ENCODE measurements around the gene LIMS3. TPM values are rescaled to one million over a fixed set of nuclear protein-coding genes. Genes with fewer than 3 reads are reported as not detected.
"Not testable (repeated sequence)": the region's sequence is repeated elsewhere in the genome, so short reads cannot be mapped to it uniquely, and the experiment has no call there.

The LIMS3 gene
- total and polyA plus RNA-seq, 2 of the 13 experiments (the other 11 are each of a cell fraction or from before 2014, with no cell fraction given) = 0.69 to 2.2 TPM

DNA sequence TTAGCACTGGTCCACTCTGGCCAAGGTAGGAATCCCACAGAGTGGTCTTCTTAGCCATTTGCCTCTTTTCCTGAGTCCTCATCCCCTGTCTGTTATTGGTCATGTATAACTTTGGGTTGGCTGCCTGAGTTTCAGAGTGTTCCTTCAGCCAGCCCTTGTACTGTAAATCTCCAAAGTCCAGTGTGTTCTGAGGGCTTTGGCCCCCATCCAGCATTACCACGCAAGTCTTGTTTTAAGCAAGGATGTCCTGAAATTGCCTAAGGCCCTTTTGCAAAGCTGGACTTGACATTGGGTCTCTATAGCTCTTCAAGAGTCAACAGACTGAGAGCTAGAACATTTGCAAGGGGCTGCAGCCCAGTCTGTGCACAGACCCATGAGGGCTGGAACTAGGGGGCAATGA, 68.4 kb downstream of the LIMS3 start:
- DNase-seq (ENCODE audit: low spot score); intact Hi-C loops (cut with micrococcal nuclease; ENCODE audit: unreplicated experiment); H4K20me1 ChIP-seq (ENCODE audit: insufficient read depth, low read length); H3K9me3 ChIP-seq (ENCODE audit: low read length); H3K4me1 ChIP-seq (ENCODE audit: insufficient read depth, low read length); CTCF ChIA-PET (ENCODE audit: low intra/inter-chr PET ratio, low total read pairs); H2AFZ ChIP-seq (ENCODE audit: low read length); H3K27me3 ChIP-seq (ENCODE audit: control insufficient read depth in 1 of 2, insufficient read depth in 2 of 2, low read length in 2 of 2); H3K79me2 ChIP-seq (ENCODE audit: insufficient read depth, low read length); H3K27ac ChIP-seq (ENCODE audit: extremely low read length, insufficient read depth, low read length); H3K9ac ChIP-seq (ENCODE audit: insufficient read depth, low read depth, low read length); H3K36me3 ChIP-seq (replicated peaks in 1 of 2; ENCODE audit: control insufficient read depth in 1 of 2, insufficient read depth in 2 of 2, low read length in 2 of 2); ATAC-seq; BruUV-seq (replicated peaks); H3K4me2 ChIP-seq (ENCODE audit: low read depth, low read length); H3K4me3 ChIP-seq (replicated peaks in 1 of 3; ENCODE audit: insufficient read depth in 1 of 3, low read depth in 2 of 3, low read length in 3 of 3); FAIRE-seq; in situ Hi-C loops (cut with HindIII; ENCODE audit: extremely low pct_ligation_motif_present, low pct_unique_long_range_greater_than_20kb); POLR2A ChIA-PET: not testable (repeated sequence)
- no CpG with 5 or more reads among the region's 1 CpG for WGBS (ENCODE audit: low lambda C conversion rate)

DNA sequence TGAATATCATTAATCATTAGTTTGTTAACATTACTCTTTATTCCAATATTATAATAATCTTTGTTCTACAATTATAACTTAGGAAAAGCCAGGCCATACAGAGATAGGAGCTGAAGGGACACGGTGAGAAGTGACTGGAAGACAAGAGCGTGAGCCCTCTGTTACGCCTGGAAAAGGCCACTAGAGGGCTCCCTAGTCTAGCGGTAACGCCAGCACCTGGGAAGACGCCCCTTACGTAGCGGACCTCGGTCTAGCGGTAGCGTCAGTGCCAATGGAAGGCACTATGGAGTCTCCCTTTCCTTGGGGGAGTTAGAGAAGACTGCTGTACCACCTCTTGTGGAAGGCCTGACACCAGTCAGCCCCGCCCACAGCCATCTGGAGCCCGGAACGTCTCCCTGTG, 71.4 kb downstream of the LIMS3 start:
- H3K9me3 ChIP-seq (ENCODE audit: low read length); CTCF ChIA-PET (ENCODE audit: low intra/inter-chr PET ratio, low total read pairs); H4K20me1 ChIP-seq (ENCODE audit: insufficient read depth, low read length); H3K27ac ChIP-seq (ENCODE audit: extremely low read length, insufficient read depth, low read length); H3K4me3 ChIP-seq (replicated peaks in 1 of 3; ENCODE audit: insufficient read depth in 1 of 3, low read depth in 2 of 3, low read length in 3 of 3); H3K4me2 ChIP-seq (ENCODE audit: low read depth, low read length); in situ Hi-C loops (cut with HindIII; ENCODE audit: extremely low pct_ligation_motif_present, low pct_unique_long_range_greater_than_20kb); H3K27me3 ChIP-seq (ENCODE audit: control insufficient read depth in 1 of 2, insufficient read depth in 2 of 2, low read length in 2 of 2); H3K9ac ChIP-seq (ENCODE audit: insufficient read depth, low read depth, low read length); H3K36me3 ChIP-seq (replicated peaks in 1 of 2; ENCODE audit: control insufficient read depth in 1 of 2, insufficient read depth in 2 of 2, low read length in 2 of 2); DNase-seq (ENCODE audit: low spot score); intact Hi-C loops (cut with micrococcal nuclease; ENCODE audit: unreplicated experiment); POLR2A ChIA-PET; H3K79me2 ChIP-seq (ENCODE audit: insufficient read depth, low read length); BruUV-seq (replicated peaks); H2AFZ ChIP-seq (ENCODE audit: low read length); H3K4me1 ChIP-seq (ENCODE audit: insufficient read depth, low read length); FAIRE-seq: not testable (repeated sequence)
- WGBS (ENCODE audit: low lambda C conversion rate) = no CpG with 5 or more reads among the region's 14 CpGs
- ATAC-seq = peak; percentile 91

DNA sequence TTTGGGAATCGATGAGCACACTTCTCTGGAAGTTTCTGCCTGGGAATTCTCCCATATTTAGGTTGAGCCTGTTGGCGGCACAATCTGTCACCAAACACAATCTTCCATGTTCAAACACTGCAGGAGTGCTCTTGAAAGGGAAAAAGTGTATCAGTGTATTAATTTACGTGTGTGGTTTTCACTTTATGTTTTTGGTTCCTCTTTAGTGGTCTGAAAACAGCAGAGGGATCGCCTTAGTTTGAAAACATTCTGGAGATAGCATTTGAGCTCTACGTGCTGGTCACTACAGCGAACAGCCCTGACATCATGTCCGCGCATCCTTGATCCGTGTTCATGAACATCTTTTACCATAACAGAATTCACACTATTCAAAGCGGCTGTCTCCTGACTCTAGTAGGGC, 73.2 kb downstream of the LIMS3 start:
- in situ Hi-C loops (cut with HindIII; ENCODE audit: extremely low pct_ligation_motif_present, low pct_unique_long_range_greater_than_20kb); H3K79me2 ChIP-seq (ENCODE audit: insufficient read depth, low read length); POLR2A ChIA-PET; H3K9me3 ChIP-seq (ENCODE audit: low read length); H3K27me3 ChIP-seq (ENCODE audit: control insufficient read depth in 1 of 2, insufficient read depth in 2 of 2, low read length in 2 of 2); H3K36me3 ChIP-seq (replicated peaks in 1 of 2; ENCODE audit: control insufficient read depth in 1 of 2, insufficient read depth in 2 of 2, low read length in 2 of 2); H3K9ac ChIP-seq (ENCODE audit: insufficient read depth, low read depth, low read length); DNase-seq (ENCODE audit: low spot score); FAIRE-seq; H3K4me3 ChIP-seq (replicated peaks in 1 of 3; ENCODE audit: insufficient read depth in 1 of 3, low read depth in 2 of 3, low read length in 3 of 3); H3K4me2 ChIP-seq (ENCODE audit: low read depth, low read length); H2AFZ ChIP-seq (ENCODE audit: low read length); CTCF ChIA-PET (ENCODE audit: low intra/inter-chr PET ratio, low total read pairs); H3K4me1 ChIP-seq (ENCODE audit: insufficient read depth, low read length); H3K27ac ChIP-seq (ENCODE audit: extremely low read length, insufficient read depth, low read length); BruUV-seq (replicated peaks); ATAC-seq; intact Hi-C loops (cut with micrococcal nuclease; ENCODE audit: unreplicated experiment); H4K20me1 ChIP-seq (ENCODE audit: insufficient read depth, low read length): not testable (repeated sequence)
- no CpG with 5 or more reads among the region's 10 CpGs for WGBS (ENCODE audit: low lambda C conversion rate)

Other genes starting within 250 kb of the LIMS3 start
- 9.4 and 16.4 TPM in 2 replicates for gene RGPD5, start 104.4 kb upstream of the LIMS3 start, total RNA-seq (2016; rRNA removed; fragmentation: Illumina TruSeq; extraction: Trizol)
- 12.0 and 13.4 TPM in 2 replicates for gene RGPD5, start 104.4 kb upstream of the LIMS3 start, polyA plus RNA-seq (2011; rRNA removed)
- not detected in 2 replicates for gene MALL, start 217.1 kb downstream of the LIMS3 start, total RNA-seq (2016; rRNA removed; fragmentation: Illumina TruSeq; extraction: Trizol)
- gene MALL, start 217.1 kb downstream of the LIMS3 start, polyA plus RNA-seq (2011; rRNA removed) = not detected in 2 replicates

Measured in HepG2 (cell line).